ENCODE results near the gene PTGDR.

PTGDR gene

GRCh38 chr14:52286661-52287649 lies 19.5 kb downstream of the PTGDR start:
- no peak overlapping the region for H3K4me3 ChIP-seq (ENCODE audit: low read depth, low read length)

GRCh38 chr14:52296378-52296777 lies 28.9 kb downstream of the PTGDR start:
- no peak for DNase-seq (ENCODE audit: low read depth)
- no peak for TF ChIP-seq CTCF (IDR thresholded peaks at IDR 0.05; ENCODE audit: low read depth, low read length, missing control alignments)
- H3K4me3 ChIP-seq (ENCODE audit: low read depth, low read length), result no peak overlapping the region

More at GRCh38 chr14:52286661-52287649, 19.5 kb downstream of the PTGDR start:
- no peak for DNase-seq (ENCODE audit: low read depth)
- no peak for TF ChIP-seq CTCF (IDR thresholded peaks at IDR 0.05; ENCODE audit: low read depth, low read length, missing control alignments)

- DNase-seq (ENCODE audit: low read depth), result no peak
- no peak for TF ChIP-seq CTCF (IDR thresholded peaks at IDR 0.05; ENCODE audit: low read depth, low read length, missing control alignments)
- no peak overlapping the region for H3K4me3 ChIP-seq (ENCODE audit: low read depth, low read length)
These were observed 31.3 kb downstream of the PTGDR start for GRCh38 chr14:52298795-52299194.

GRCh38 chr14:52299692-52300278 lies 32.3 kb downstream of the PTGDR start:
- DNase-seq (ENCODE audit: low read depth), result peak; percentile 4
- H3K4me3 ChIP-seq (ENCODE audit: low read depth, low read length), result no peak overlapping the region
- TF ChIP-seq CTCF (IDR thresholded peaks at IDR 0.05; ENCODE audit: low read depth, low read length, missing control alignments), result peak; percentile 38

GRCh38 chr14:52303236-52303635 lies 35.7 kb downstream of the PTGDR start:
- no peak for DNase-seq (ENCODE audit: low read depth)
- no peak for TF ChIP-seq CTCF (IDR thresholded peaks at IDR 0.05; ENCODE audit: low read depth, low read length, missing control alignments)
- H3K4me3 ChIP-seq (ENCODE audit: low read depth, low read length), result no peak overlapping the region

GRCh38 chr14:52304248-52304904 lies 36.9 kb downstream of the PTGDR start:
- TF ChIP-seq CTCF (IDR thresholded peaks at IDR 0.05; ENCODE audit: low read depth, low read length, missing control alignments), result no peak
- DNase-seq (ENCODE audit: low read depth), result no peak
- no peak overlapping the region for H3K4me3 ChIP-seq (ENCODE audit: low read depth, low read length)

Data from GM12864 (cell line).